ENCODE data around the gene RAP2B.

DNA sequence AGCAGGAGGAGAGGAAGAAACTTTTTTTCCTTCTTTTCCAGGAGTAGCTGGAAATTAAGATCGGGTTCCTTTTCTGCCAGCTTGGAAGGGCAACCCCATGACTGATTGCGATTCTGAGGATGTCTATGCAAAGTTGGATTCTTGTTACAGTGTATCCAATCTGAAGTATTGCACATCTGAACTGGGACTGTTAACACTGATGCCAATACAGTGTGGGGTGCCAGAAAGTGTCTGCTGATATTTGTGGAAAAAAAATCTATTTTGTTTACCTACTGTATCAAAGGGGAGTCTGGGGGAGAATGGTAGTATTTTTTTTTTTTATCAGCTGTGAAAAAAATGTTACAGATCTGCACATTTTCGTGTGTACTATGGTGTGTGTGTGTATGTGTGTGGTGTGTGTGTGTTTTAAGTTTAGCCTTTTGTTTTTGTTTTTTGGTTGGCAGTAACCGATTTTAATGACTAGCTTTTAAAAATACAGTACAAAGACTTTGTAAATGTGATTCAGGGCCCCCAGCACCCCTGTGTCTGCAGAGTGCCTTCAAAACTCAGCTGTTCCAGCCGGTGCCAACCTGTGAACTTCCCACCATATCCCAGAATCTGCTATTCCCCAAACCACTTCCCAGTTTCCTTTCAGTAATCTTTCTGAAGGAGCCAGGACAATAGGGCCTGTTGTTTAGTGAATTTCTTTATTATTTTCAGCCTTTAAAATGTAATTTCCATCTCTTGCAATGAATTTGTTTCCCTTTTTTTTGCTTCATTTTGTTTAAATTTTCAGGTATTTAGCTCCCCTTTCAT lies 1.9 kb downstream of the RAP2B start:
- TF ChIP-seq, protein P1, sequence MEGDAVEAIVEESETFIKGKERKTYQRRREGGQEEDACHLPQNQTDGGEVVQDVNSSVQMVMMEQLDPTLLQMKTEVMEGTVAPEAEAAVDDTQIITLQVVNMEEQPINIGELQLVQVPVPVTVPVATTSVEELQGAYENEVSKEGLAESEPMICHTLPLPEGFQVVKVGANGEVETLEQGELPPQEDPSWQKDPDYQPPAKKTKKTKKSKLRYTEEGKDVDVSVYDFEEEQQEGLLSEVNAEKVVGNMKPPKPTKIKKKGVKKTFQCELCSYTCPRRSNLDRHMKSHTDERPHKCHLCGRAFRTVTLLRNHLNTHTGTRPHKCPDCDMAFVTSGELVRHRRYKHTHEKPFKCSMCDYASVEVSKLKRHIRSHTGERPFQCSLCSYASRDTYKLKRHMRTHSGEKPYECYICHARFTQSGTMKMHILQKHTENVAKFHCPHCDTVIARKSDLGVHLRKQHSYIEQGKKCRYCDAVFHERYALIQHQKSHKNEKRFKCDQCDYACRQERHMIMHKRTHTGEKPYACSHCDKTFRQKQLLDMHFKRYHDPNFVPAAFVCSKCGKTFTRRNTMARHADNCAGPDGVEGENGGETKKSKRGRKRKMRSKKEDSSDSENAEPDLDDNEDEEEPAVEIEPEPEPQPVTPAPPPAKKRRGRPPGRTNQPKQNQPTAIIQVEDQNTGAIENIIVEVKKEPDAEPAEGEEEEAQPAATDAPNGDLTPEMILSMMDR (IDR thresholded peaks at IDR 0.05), result no peak
- TF ChIP-seq POLR2A (IDR thresholded peaks at IDR 0.05), result no peak

All from Peyer's patch (tissue), 4 donors.